Activated naive CD4-positive, alpha-beta T cell treated with anti-CD3 and anti-CD28 coated beads, Interleukin-2, amount 50 U/mL, for 24 hours (primary cell): Measurements from ENCODE around the gene MAST4.

Source experiments
- H3K27ac Mint-ChIP-seq: one replicate; pipeline ENCODE4 v1.8.0; 2021; ENCODE audit warnings: mild to moderate bottlenecking, mixed read lengths
- H3K27me3 Mint-ChIP-seq: one replicate; pipeline ENCODE4 v1.8.0; 2021; ENCODE audit warnings: mixed read lengths
- H3K36me3 Mint-ChIP-seq: one replicate; pipeline ENCODE4 v1.8.0; 2021; ENCODE audit warnings: mixed read lengths
- H3K4me1 Mint-ChIP-seq: one replicate; pipeline ENCODE4 v1.8.0; 2021; ENCODE audit warnings: mixed read lengths
- H3K4me3 Mint-ChIP-seq: one replicate; pipeline ENCODE4 v1.8.0; 2021; ENCODE audit warnings: mild to moderate bottlenecking, mixed read lengths
- H3K9me3 Mint-ChIP-seq: one replicate; pipeline ENCODE4 v1.8.0; 2021; ENCODE audit warnings: mixed read lengths

MAST4 gene

GRCh38 chr5:66652818-66653217, 56.6 kb downstream of the MAST4 start:
- H3K9me3 Mint-ChIP-seq: no peaks in the 10 kb centered on the region
- peaks cover 10% of the 10 kb centered on the region for H3K27me3 Mint-ChIP-seq
- no peaks in the 10 kb centered on the region for H3K4me1 Mint-ChIP-seq
- no peak overlapping the region for H3K27ac Mint-ChIP-seq
- no peak overlapping the region for H3K4me3 Mint-ChIP-seq
- H3K36me3 Mint-ChIP-seq: no peaks in the 10 kb centered on the region

DNA sequence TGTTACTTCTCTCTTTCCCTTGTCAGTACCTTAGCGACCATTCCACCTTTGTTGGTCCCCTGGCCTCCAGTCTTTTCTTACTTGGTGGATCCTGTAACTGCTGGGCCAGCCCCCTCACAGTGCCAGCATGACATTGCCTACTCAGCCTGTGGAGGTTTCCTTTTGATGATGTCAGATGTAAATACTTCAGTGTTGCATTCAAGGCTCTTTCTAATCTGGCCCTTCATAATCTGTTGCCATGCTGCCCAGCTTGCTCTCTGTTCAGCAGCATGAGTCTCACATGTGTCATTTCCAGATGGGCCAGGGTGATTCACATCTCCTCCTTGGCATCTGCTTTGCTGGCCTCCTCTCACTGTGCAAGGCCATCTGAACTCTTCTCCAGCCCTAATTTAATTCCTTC, 57.1 kb downstream of the MAST4 start:
- Mint-ChIP-seq H3K4me3 (no peak overlapping the region), H3K27me3 (peaks cover 10% of the 10 kb centered on the region), H3K36me3 (no peaks in the 10 kb centered on the region), H3K27ac (no peak overlapping the region), H3K4me1 (no peaks in the 10 kb centered on the region), H3K9me3 (no peaks in the 10 kb centered on the region)

DNA sequence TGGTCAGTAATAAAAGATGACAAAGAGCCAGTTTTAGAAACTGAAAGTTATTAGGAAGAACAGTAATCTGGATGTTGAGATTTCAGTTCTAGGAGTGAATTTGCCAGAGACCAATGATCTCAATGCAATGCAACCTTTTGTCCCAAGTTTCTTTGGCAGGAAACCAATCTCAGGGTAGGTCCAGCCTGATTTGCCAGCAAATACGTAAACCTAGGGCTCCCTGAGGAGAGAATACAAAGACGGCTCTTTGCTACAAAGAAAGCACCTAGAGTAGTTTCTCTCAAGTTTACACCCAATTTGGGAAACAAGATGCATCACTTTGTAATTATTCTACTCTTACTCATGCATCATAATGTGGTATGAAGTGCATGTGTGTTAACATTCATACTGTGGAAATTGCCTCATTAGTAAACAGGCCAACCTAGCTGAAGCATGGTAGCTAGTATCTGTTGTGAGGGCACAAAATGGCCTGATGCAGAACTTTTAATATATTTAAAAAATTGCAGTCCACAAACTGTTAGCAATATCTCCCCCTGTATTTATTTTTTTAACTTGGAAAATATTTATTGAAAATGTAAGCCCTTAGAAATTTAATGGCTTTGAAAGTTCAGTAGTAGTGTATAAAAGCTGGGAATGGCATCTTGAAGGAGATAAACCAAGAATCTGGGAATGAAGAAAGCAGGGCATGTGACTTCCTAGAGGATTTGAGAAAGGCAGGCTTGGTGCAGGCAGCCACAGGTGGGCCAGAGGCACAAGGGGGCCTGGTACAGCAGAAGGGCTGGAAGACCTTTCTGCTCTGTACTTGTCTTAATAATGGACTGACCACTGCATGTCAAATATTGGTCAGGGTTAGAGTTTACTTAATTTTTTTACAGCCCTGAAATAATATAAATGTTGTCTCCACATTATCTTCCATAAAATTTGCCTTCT, 59.5 kb downstream of the MAST4 start:
- Mint-ChIP-seq H3K4me3 (no peak overlapping the region), H3K27me3 (peaks cover 10% of the 10 kb centered on the region), H3K36me3 (no peaks in the 10 kb centered on the region), H3K27ac (no peak overlapping the region), H3K9me3 (no peaks in the 10 kb centered on the region), H3K4me1 (no peaks in the 10 kb centered on the region)

DNA sequence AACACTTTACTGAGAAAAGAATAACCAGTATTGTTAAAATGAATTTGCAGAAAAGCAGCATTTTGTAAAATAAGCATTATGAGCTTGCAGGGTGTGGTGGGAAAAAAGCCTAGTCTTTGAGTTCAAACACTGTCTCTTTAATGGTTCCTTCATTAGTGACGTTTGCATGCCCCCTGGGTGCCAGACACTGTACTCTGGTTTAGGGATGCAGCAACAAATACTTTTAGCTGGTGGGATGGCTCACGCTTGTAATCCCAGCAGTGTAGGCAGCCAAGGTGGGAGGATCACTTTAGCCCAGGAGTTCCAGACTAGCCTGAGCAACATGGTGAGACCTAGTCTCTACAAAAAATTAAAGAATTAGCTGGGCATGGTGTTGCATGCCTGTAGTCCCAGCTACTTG, 62.3 kb downstream of the MAST4 start:
- H3K9me3 Mint-ChIP-seq: peaks cover 4% of the 10 kb centered on the region
- no peaks in the 10 kb centered on the region for H3K4me1 Mint-ChIP-seq
- H3K4me3 Mint-ChIP-seq: no peak overlapping the region
- H3K27ac Mint-ChIP-seq: no peak overlapping the region
- no peaks in the 10 kb centered on the region for H3K36me3 Mint-ChIP-seq
- peaks cover 10% of the 10 kb centered on the region for H3K27me3 Mint-ChIP-seq

DNA sequence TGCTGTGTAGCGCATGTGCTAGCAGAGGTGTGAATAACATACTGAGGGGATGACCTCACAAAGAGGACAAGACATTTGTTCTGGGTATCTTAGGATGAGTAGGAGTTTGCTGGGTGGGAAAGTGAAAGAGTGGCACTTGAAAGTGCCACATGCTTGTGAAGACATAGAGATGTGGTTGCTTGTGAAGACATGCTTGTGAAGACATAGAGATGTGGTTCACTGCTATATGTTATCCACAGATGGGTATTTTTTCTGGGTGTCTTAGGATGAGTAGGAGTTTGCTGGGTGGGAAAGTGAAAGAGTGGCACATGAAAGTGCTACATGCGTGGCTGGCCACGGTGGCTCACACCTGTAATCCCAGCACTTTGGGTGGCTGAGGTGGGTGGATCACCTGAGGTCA, 63.6 kb downstream of the MAST4 start:
- H3K4me3 Mint-ChIP-seq: no peak overlapping the region
- peaks cover 13% of the 10 kb centered on the region for H3K9me3 Mint-ChIP-seq
- no peak overlapping the region for H3K27ac Mint-ChIP-seq
- H3K27me3 Mint-ChIP-seq: peaks cover 11% of the 10 kb centered on the region
- H3K36me3 Mint-ChIP-seq: no peaks in the 10 kb centered on the region
- H3K4me1 Mint-ChIP-seq: no peaks in the 10 kb centered on the region

DNA sequence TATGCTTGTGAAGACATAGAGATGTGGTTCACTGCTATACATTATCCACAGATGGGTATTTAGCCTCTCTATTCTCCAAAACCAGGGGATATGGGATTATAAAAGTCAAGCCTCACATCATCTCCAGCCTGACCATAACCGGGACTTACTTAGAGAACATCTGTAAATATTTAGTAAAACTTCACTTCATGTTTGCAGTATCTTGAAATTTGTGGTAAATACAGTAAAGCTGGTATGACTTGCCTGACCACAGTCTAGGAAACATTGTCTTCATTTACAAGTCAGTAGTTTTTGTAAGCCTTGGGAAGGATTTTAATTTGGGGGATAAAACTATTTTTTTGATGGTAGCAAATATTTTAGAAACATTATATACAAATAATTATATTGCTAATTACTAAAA, 64.2 kb downstream of the MAST4 start:
- Mint-ChIP-seq H3K36me3 (no peaks in the 10 kb centered on the region), H3K4me1 (no peaks in the 10 kb centered on the region), H3K27ac (no peak overlapping the region), H3K9me3 (peaks cover 14% of the 10 kb centered on the region), H3K4me3 (no peak overlapping the region), H3K27me3 (peaks cover 11% of the 10 kb centered on the region)

GRCh38 chr5:66661149-66661548, 65.0 kb downstream of the MAST4 start:
- Mint-ChIP-seq H3K27me3 (peaks cover 11% of the 10 kb centered on the region), H3K9me3 (peaks cover 14% of the 10 kb centered on the region), H3K27ac (no peak overlapping the region), H3K4me1 (no peaks in the 10 kb centered on the region), H3K4me3 (no peak overlapping the region), H3K36me3 (no peaks in the 10 kb centered on the region)

DNA sequence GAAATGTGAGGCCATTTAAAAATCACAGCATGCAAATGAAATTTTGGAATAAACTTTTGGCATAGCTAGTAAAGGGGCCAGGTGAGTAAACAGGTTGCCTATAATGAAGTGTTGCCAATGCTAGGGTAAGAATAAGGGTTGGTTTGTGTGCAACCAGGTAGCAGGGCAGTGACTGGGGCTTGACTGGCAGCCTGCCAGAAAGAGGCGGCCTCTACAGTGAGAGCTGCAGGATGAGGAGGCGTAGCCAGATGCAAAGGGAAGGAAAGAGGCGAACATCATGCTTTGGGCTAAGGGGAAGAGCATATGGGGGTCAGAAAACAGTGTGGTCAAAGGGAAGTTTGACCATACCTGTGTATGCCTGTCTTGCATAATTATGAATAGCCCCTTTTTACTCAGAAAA, 70.6 kb downstream of the MAST4 start:
- Mint-ChIP-seq H3K27ac (no peak overlapping the region), H3K9me3 (peaks cover 14% of the 10 kb centered on the region), H3K4me3 (no peak overlapping the region), H3K36me3 (no peaks in the 10 kb centered on the region), H3K27me3 (peaks cover 8% of the 10 kb centered on the region), H3K4me1 (no peaks in the 10 kb centered on the region)

GRCh38 chr5:66669086-66669861, 73.1 kb downstream of the MAST4 start:
- Mint-ChIP-seq H3K9me3 (peaks cover 6% of the 10 kb centered on the region), H3K27me3 (peaks cover 6% of the 10 kb centered on the region), H3K36me3 (no peaks in the 10 kb centered on the region), H3K27ac (no peak overlapping the region), H3K4me3 (no peak overlapping the region), H3K4me1 (no peaks in the 10 kb centered on the region)

- Mint-ChIP-seq H3K27ac (no peak overlapping the region), H3K27me3 (peaks cover 8% of the 10 kb centered on the region), H3K4me1 (no peaks in the 10 kb centered on the region), H3K4me3 (no peak overlapping the region), H3K36me3 (no peaks in the 10 kb centered on the region), H3K9me3 (peaks cover under 1% of the 10 kb centered on the region)
Observed at GRCh38 chr5:66669862-66670195, 73.6 kb downstream of the MAST4 start.

GRCh38 chr5:66671305-66671704, 75.1 kb downstream of the MAST4 start:
- no peak overlapping the region for H3K27ac Mint-ChIP-seq
- no peaks in the 10 kb centered on the region for H3K4me1 Mint-ChIP-seq
- peaks cover 8% of the 10 kb centered on the region for H3K27me3 Mint-ChIP-seq
- no peaks in the 10 kb centered on the region for H3K9me3 Mint-ChIP-seq
- H3K4me3 Mint-ChIP-seq: no peak overlapping the region
- no peaks in the 10 kb centered on the region for H3K36me3 Mint-ChIP-seq

GRCh38 chr5:66674802-66675201, 78.6 kb downstream of the MAST4 start:
- H3K9me3 Mint-ChIP-seq: no peaks in the 10 kb centered on the region
- H3K4me1 Mint-ChIP-seq: no peaks in the 10 kb centered on the region
- no peak overlapping the region for H3K27ac Mint-ChIP-seq
- H3K36me3 Mint-ChIP-seq: no peaks in the 10 kb centered on the region
- H3K4me3 Mint-ChIP-seq: no peak overlapping the region
- H3K27me3 Mint-ChIP-seq: peaks cover 11% of the 10 kb centered on the region

- Mint-ChIP-seq H3K4me3 (no peak overlapping the region), H3K27ac (no peak overlapping the region), H3K4me1 (no peaks in the 10 kb centered on the region), H3K9me3 (no peaks in the 10 kb centered on the region), H3K36me3 (no peaks in the 10 kb centered on the region), H3K27me3 (peaks cover 11% of the 10 kb centered on the region)
Observed at GRCh38 chr5:66675406-66675805, 79.2 kb downstream of the MAST4 start.

DNA sequence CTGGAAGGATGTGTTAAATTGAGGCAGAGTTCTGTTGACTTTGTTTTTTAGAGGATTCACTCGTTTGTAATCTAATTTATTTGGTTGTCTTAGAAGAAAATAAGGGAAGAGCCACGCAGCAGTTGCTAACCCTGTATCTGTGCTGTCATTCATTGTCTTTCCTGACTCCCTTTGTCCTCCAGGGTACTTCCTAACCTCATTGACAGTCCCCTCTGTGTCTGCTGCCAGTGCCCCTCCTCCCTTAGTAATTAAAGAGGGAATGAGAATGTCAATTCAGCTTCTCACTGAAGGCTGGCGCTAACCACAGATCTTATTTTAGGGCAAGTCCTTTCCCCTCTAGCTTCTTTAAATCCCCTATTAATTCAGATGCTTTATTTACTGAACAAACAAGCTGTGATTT, 84.0 kb downstream of the MAST4 start:
- H3K4me3 Mint-ChIP-seq: no peak overlapping the region
- no peaks in the 10 kb centered on the region for H3K9me3 Mint-ChIP-seq
- no peaks in the 10 kb centered on the region for H3K4me1 Mint-ChIP-seq
- H3K36me3 Mint-ChIP-seq: no peaks in the 10 kb centered on the region
- peaks cover 4% of the 10 kb centered on the region for H3K27me3 Mint-ChIP-seq
- no peak overlapping the region for H3K27ac Mint-ChIP-seq

- Mint-ChIP-seq H3K4me3 (no peak overlapping the region), H3K4me1 (no peaks in the 10 kb centered on the region), H3K27ac (no peak overlapping the region), H3K27me3 (peaks cover 4% of the 10 kb centered on the region), H3K36me3 (no peaks in the 10 kb centered on the region), H3K9me3 (no peaks in the 10 kb centered on the region)
Observed at GRCh38 chr5:66680804-66681203, 84.6 kb downstream of the MAST4 start.

- Mint-ChIP-seq H3K4me3 (no peak overlapping the region), H3K27ac (no peak overlapping the region), H3K9me3 (no peaks in the 10 kb centered on the region), H3K4me1 (no peaks in the 10 kb centered on the region), H3K27me3 (peaks cover 2% of the 10 kb centered on the region), H3K36me3 (no peaks in the 10 kb centered on the region)
Observed at GRCh38 chr5:66684663-66685062, 88.5 kb downstream of the MAST4 start.
